ENCODE measurements around the gene STEAP1B. TPM values are rescaled to one million over a fixed set of nuclear protein-coding genes. Genes with fewer than 3 reads are reported as not detected.
"Not testable (repeated sequence)": the region's sequence is repeated elsewhere in the genome, so short reads cannot be mapped to it uniquely, and the experiment has no call there.

STEAP1B gene
- polyA plus RNA-seq, 3 donors: 0.16 TPM; not detected in 2

DNA sequence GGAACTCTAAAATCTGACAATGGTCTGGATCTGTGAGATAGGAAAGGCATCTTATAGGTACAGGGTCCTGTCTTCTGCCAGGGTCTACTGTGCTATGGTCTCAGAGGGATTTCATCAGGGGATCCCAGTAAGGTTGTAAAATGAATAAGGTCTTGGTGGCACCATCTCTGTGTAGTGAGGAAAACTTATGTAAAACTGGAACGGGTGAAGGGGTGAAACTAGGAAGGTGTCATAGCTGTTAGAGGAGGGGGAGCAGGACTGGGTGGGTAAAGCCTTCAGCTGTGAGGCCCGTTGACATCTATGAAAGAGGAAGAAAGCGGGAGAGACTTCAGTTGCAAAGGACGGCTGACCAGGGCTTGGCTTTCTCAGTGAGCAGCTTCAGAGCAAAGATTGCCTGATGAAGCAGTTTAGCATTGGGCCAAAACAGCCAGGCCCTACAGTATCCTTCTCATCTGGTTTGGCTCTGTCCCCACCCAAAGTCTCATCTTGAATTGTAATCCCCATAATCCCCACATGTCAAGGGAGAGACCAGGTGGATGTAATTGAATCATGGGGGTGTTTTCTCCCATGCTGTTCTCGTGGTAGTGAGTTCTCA, 24.5 kb upstream of the STEAP1B start:
- H3K9ac ChIP-seq (ENCODE audit: insufficient read depth, low read length, poor library complexity, severe bottlenecking); H3K4me2 ChIP-seq (replicated peaks; ENCODE audit: extremely low read depth, low read length, poor library complexity, severe bottlenecking); H3K27me3 ChIP-seq (ENCODE audit: control insufficient read depth in 2 of 2, insufficient read depth in 2 of 2, low read length in 2 of 2); H3K27me3 Mint-ChIP-seq (ENCODE audit: low read depth in 3 of 3); H3K27ac ChIP-seq (ENCODE audit: low read depth in 1 of 2, low read length in 2 of 2); H3K4me1 ChIP-seq (ENCODE audit: control insufficient read depth in 1 of 2, insufficient read depth in 2 of 2, low read length in 2 of 2); H3K36me3 Mint-ChIP-seq; H4K20me1 ChIP-seq (ENCODE audit: insufficient read depth, low read length); H2AFZ ChIP-seq (ENCODE audit: insufficient read depth, low read depth, low read length, poor library complexity, severe bottlenecking); DNase-seq; H3K9me3 ChIP-seq (replicated peaks in 1 of 2; ENCODE audit: control insufficient read depth in 1 of 2, insufficient read depth in 1 of 2, low read length in 2 of 2); H3K4me1 Mint-ChIP-seq; intact Hi-C loops (cut with micrococcal nuclease); H3K79me2 ChIP-seq (ENCODE audit: insufficient read depth, low read length); H3K4me3 ChIP-seq (replicated peaks in 1 of 3; ENCODE audit: low read depth in 2 of 3, low read length in 3 of 3); H3K36me3 ChIP-seq (replicated peaks in 1 of 2; ENCODE audit: control insufficient read depth in 1 of 2, insufficient read depth in 2 of 2, low read length in 2 of 2); H3K4me3 Mint-ChIP-seq: not testable (repeated sequence)
- 0% methylated on average over 3 of the region's 5 CpGs for WGBS (ENCODE audit: insufficient coverage)
- Mint-ChIP-seq H3K27ac (peak overlapping the region in 1 of 7 donors; percentile 61), H3K9me3 (peaks cover 0 to 11% (median 5%) of the 10 kb centered on the region in 7 donors)

DNA sequence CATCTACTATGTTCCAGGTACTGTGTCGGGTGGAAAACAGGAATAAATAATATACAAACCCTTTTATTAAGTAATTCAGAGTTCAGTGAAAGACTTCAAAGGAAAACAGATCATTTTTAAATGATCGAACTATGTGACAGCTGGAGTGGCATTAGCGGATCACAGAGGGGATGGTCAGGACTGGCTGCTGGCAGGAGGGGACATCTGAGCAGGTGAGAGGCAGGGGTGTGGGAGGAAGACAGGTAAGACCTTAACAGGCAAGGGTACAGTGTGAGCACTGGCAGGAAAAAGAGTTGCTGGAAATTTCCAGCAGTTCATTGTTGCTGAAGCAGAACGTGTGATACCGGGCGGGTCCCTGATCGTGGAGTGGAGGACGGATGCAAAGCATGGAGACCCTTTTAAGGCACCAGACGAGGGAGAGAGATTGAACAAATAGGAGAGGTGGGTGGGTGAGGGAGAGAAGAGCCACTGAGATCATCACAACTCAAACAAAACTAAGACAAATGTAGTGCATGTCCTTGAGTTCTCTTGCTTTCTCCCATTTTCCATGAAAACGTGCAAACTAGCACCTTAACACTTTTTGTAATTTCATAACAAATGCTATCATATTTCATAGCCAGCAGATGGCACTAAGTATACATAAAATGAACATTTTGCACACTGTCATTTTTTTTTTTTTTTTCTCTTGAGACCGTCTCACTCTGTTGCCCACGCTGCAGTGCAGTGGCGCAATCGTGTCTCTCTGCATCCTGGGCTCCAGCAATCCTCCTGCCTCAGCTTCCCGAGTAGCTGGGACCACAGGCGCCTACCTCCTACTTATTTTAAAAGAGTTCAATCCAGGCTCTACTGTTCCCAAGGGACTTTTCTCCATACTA, 23.7 kb upstream of the STEAP1B start:
- H3K9ac ChIP-seq (ENCODE audit: insufficient read depth, low read length, poor library complexity, severe bottlenecking); H3K9me3 ChIP-seq (replicated peaks in 1 of 2; ENCODE audit: control insufficient read depth in 1 of 2, insufficient read depth in 1 of 2, low read length in 2 of 2); H3K36me3 ChIP-seq (replicated peaks in 1 of 2; ENCODE audit: control insufficient read depth in 1 of 2, insufficient read depth in 2 of 2, low read length in 2 of 2); H3K4me1 Mint-ChIP-seq; H3K27ac ChIP-seq (ENCODE audit: low read depth in 1 of 2, low read length in 2 of 2); H3K27me3 Mint-ChIP-seq (ENCODE audit: low read depth in 3 of 3); H3K4me1 ChIP-seq (ENCODE audit: control insufficient read depth in 1 of 2, insufficient read depth in 2 of 2, low read length in 2 of 2); H3K27ac Mint-ChIP-seq; intact Hi-C loops (cut with micrococcal nuclease); H3K36me3 Mint-ChIP-seq; DNase-seq; H2AFZ ChIP-seq (ENCODE audit: insufficient read depth, low read depth, low read length, poor library complexity, severe bottlenecking); H3K79me2 ChIP-seq (ENCODE audit: insufficient read depth, low read length); H3K27me3 ChIP-seq (ENCODE audit: control insufficient read depth in 2 of 2, insufficient read depth in 2 of 2, low read length in 2 of 2); H4K20me1 ChIP-seq (ENCODE audit: insufficient read depth, low read length); H3K4me2 ChIP-seq (replicated peaks; ENCODE audit: extremely low read depth, low read length, poor library complexity, severe bottlenecking); H3K4me3 ChIP-seq (replicated peaks in 1 of 3; ENCODE audit: low read depth in 2 of 3, low read length in 3 of 3): not testable (repeated sequence)
- 87% methylated on average over 6 of the region's 16 CpGs for WGBS (ENCODE audit: insufficient coverage)
- Mint-ChIP-seq H3K4me3 (peak overlapping the region in 1 of 2 donors; percentile 35), H3K9me3 (peaks cover 0 to 11% (median 5%) of the 10 kb centered on the region in 7 donors)

DNA sequence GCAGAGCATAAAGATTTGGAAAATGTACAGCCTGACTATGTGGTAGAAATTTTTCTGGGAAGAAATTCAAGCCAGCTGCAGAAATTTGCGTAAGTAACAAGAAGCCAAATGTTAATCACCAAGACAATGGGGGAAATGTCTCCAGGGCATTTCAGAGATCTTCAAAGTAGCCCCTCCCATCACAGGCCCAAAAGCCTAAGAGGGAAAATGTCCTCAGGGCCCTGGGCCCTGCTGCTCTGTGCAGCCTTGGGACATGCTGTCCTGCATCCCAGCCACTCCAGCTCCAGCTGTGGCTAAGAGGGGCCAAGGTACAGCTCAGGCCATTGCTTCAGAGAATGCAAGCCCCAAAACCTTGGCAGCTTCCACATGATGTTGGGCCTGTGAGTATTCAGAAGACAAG, 19.6 kb upstream of the STEAP1B start:
- H2AFZ ChIP-seq (ENCODE audit: insufficient read depth, low read depth, low read length, poor library complexity, severe bottlenecking); H3K4me3 ChIP-seq (replicated peaks in 1 of 3; ENCODE audit: low read depth in 2 of 3, low read length in 3 of 3); intact Hi-C loops (cut with micrococcal nuclease); H3K27me3 Mint-ChIP-seq (ENCODE audit: low read depth in 3 of 3); H4K20me1 ChIP-seq (ENCODE audit: insufficient read depth, low read length); H3K36me3 ChIP-seq (replicated peaks in 1 of 2; ENCODE audit: control insufficient read depth in 1 of 2, insufficient read depth in 2 of 2, low read length in 2 of 2); H3K27ac ChIP-seq (ENCODE audit: low read depth in 1 of 2, low read length in 2 of 2); H3K4me1 Mint-ChIP-seq; H3K9me3 ChIP-seq (replicated peaks in 1 of 2; ENCODE audit: control insufficient read depth in 1 of 2, insufficient read depth in 1 of 2, low read length in 2 of 2); H3K9ac ChIP-seq (ENCODE audit: insufficient read depth, low read length, poor library complexity, severe bottlenecking); H3K4me3 Mint-ChIP-seq; H3K27ac Mint-ChIP-seq; H3K36me3 Mint-ChIP-seq; DNase-seq; H3K27me3 ChIP-seq (ENCODE audit: control insufficient read depth in 2 of 2, insufficient read depth in 2 of 2, low read length in 2 of 2); H3K4me1 ChIP-seq (ENCODE audit: control insufficient read depth in 1 of 2, insufficient read depth in 2 of 2, low read length in 2 of 2); H3K4me2 ChIP-seq (replicated peaks; ENCODE audit: extremely low read depth, low read length, poor library complexity, severe bottlenecking); H3K9me3 Mint-ChIP-seq; H3K79me2 ChIP-seq (ENCODE audit: insufficient read depth, low read length): not testable (repeated sequence)
- no CpG with 5 or more reads among the region's 1 CpG for WGBS (ENCODE audit: insufficient coverage)

DNA sequence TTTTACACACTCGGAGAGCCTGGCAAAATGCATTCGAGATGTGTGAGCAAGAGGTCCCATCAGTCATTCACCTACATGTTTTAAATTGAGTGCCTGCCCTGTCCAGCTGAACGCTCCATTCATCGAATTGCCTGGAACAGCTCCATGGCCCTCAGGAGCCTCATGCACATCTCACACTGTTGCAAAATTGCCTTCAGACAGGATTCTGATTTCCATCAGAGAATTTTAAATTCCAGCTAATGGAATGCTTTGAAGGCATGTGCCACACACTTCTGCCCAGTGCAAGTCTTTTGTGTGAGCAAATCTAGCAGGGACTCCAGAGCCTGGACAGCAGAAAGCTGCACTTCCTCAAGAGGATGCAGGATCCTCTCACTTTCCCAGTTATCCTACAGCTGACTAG, 17.0 kb upstream of the STEAP1B start:
- H3K36me3 ChIP-seq (replicated peaks in 1 of 2; ENCODE audit: control insufficient read depth in 1 of 2, insufficient read depth in 2 of 2, low read length in 2 of 2); H3K9me3 Mint-ChIP-seq; H3K79me2 ChIP-seq (ENCODE audit: insufficient read depth, low read length); intact Hi-C loops (cut with micrococcal nuclease); H3K9me3 ChIP-seq (replicated peaks in 1 of 2; ENCODE audit: control insufficient read depth in 1 of 2, insufficient read depth in 1 of 2, low read length in 2 of 2); H3K27ac ChIP-seq (ENCODE audit: low read depth in 1 of 2, low read length in 2 of 2); H3K4me1 Mint-ChIP-seq; H3K4me3 ChIP-seq (replicated peaks in 1 of 3; ENCODE audit: low read depth in 2 of 3, low read length in 3 of 3); DNase-seq; H4K20me1 ChIP-seq (ENCODE audit: insufficient read depth, low read length); H3K4me2 ChIP-seq (replicated peaks; ENCODE audit: extremely low read depth, low read length, poor library complexity, severe bottlenecking); H3K36me3 Mint-ChIP-seq; H3K9ac ChIP-seq (ENCODE audit: insufficient read depth, low read length, poor library complexity, severe bottlenecking); H2AFZ ChIP-seq (ENCODE audit: insufficient read depth, low read depth, low read length, poor library complexity, severe bottlenecking); H3K27me3 ChIP-seq (ENCODE audit: control insufficient read depth in 2 of 2, insufficient read depth in 2 of 2, low read length in 2 of 2); H3K27me3 Mint-ChIP-seq (ENCODE audit: low read depth in 3 of 3); H3K4me3 Mint-ChIP-seq; H3K4me1 ChIP-seq (ENCODE audit: control insufficient read depth in 1 of 2, insufficient read depth in 2 of 2, low read length in 2 of 2); H3K27ac Mint-ChIP-seq: not testable (repeated sequence)
- 80% methylated on average over 1 of the region's 4 CpGs for WGBS (ENCODE audit: insufficient coverage)
